ENCODE results near the gene TGFB2. TPM values are rescaled to one million over a fixed set of nuclear protein-coding genes. Genes with fewer than 3 reads are reported as not detected.
A peak's percentile ranks its signal among the peaks of the same experiment; 100 is the strongest.

Gene TGFB2
- total RNA-seq, 1 experiment from 2014 or later = 0.34 TPM

- Histone ChIP-seq H3K9me3 (ENCODE audit: control insufficient read depth in 1 of 2, insufficient read depth in 1 of 2, low read depth in 1 of 2, low read length in 2 of 2) (no peaks in the 10 kb centered on the region), H3K79me2 (ENCODE audit: insufficient read depth, low read length) (no peaks in the 10 kb centered on the region), H3K27me3 (ENCODE audit: insufficient read depth, low read length) (no peaks in the 10 kb centered on the region), H3K9ac (ENCODE audit: low read length) (no peak overlapping the region), H3K4me1 (ENCODE audit: control insufficient read depth in 1 of 2, insufficient read depth in 2 of 2, low read length in 2 of 2) (peaks cover 24 to 35% of the 10 kb centered on the region in 2 experiments), H2AFZ (ENCODE audit: low read depth, low read length, poor library complexity, severe bottlenecking) (peak overlapping the region; percentile 36), H3K4me2 (ENCODE audit: low read length) (no peak overlapping the region), H3K36me3 (ENCODE audit: control insufficient read depth in 1 of 2, insufficient read depth in 2 of 2, low read length in 2 of 2) (no peaks in the 10 kb centered on the region), H3K4me3 (replicated peaks in 1 of 2; ENCODE audit: low read depth in 1 of 2, low read length in 2 of 2) (no peak overlapping the region), H4K20me1 (ENCODE audit: insufficient read depth) (no peaks in the 10 kb centered on the region), H3K9me2 (ENCODE audit: insufficient read depth) (no peaks in the 10 kb centered on the region), H3K27ac (ENCODE audit: low read depth, low read length) (no peak overlapping the region)
- ChIA-PET RAD21 (ENCODE audit: low non-redundant PET in 1 of 2, low total read pairs in 2 of 2, uncharacterized antibody in 2 of 2, unreplicated experiment in 2 of 2) (no interaction called here), POLR2A (no interaction called here), CTCF (no interaction called here)
- intact Hi-C loops (cut with micrococcal nuclease) = no loop called here
- DNase-seq (ENCODE audit: low read depth, low spot score) = no peak
- BruUV-seq (replicated peaks) = no TSS peak
- no peak for ATAC-seq
- TF ChIP-seq YY1 (IDR thresholded peaks at IDR 0.05; ENCODE audit: extremely low read depth, insufficient replicate concordance, low read depth, low read length) (no peak), ZFX (IDR thresholded peaks at IDR 0.05) (no peak)
Measured at GRCh38 chr1:218462116-218462515, 117.0 kb downstream of the TGFB2 start.

GRCh38 chr1:218462587-218462986, 117.5 kb downstream of the TGFB2 start:
- CTCF ChIA-PET = no interaction called here
- BruUV-seq (replicated peaks) = no TSS peak
- Histone ChIP-seq H3K9me3 (ENCODE audit: control insufficient read depth in 1 of 2, insufficient read depth in 1 of 2, low read depth in 1 of 2, low read length in 2 of 2) (no peaks in the 10 kb centered on the region), H3K9ac (ENCODE audit: low read length) (no peak overlapping the region), H3K4me1 (ENCODE audit: control insufficient read depth in 1 of 2, insufficient read depth in 2 of 2, low read length in 2 of 2) (peaks cover 24 to 35% of the 10 kb centered on the region in 2 experiments), H3K36me3 (ENCODE audit: control insufficient read depth in 1 of 2, insufficient read depth in 2 of 2, low read length in 2 of 2) (no peaks in the 10 kb centered on the region), H4K20me1 (ENCODE audit: insufficient read depth) (no peaks in the 10 kb centered on the region), H3K27ac (ENCODE audit: low read depth, low read length) (no peak overlapping the region), H3K27me3 (ENCODE audit: insufficient read depth, low read length) (no peaks in the 10 kb centered on the region), H3K4me2 (ENCODE audit: low read length) (no peak overlapping the region), H2AFZ (ENCODE audit: low read depth, low read length, poor library complexity, severe bottlenecking) (peak overlapping the region; percentile 36), H3K9me2 (ENCODE audit: insufficient read depth) (no peaks in the 10 kb centered on the region), H3K4me3 (replicated peaks in 1 of 2; ENCODE audit: low read depth in 1 of 2, low read length in 2 of 2) (no peak overlapping the region), H3K79me2 (ENCODE audit: insufficient read depth, low read length) (no peaks in the 10 kb centered on the region)
- DNase-seq (ENCODE audit: low read depth, low spot score) = no peak
- POLR2A ChIA-PET = no interaction called here
- no peak for ATAC-seq
- RAD21 ChIA-PET (ENCODE audit: low non-redundant PET in 1 of 2, low total read pairs in 2 of 2, uncharacterized antibody in 2 of 2, unreplicated experiment in 2 of 2) = no interaction called here
- intact Hi-C loops (cut with micrococcal nuclease) = no loop called here
- no peak for TF ChIP-seq ATF3 (IDR thresholded peaks at IDR 0.05)
- no peak for TF ChIP-seq JUND (IDR thresholded peaks at IDR 0.05)
